CD4-positive, alpha-beta memory T cell (primary cell): ENCODE data around the gene RUNX2. TPM values are rescaled to one million over a fixed set of nuclear protein-coding genes. Genes with fewer than 3 reads are reported as not detected.

Experiments used
- CTCF ChIA-PET: fragments of 350-600 bp; sonication (Branson Sonifier 250); formaldehyde crosslinking; loops from one replicate; lab custom pipeline; 2021; ENCODE audit warnings: inconsistent platforms; ENCODE audit not compliant: partially characterized antibody; lab: Charles Lee
- POLR2A ChIA-PET: fragments of 350-600 bp; sonication (Branson Sonifier 250); formaldehyde crosslinking; loops from one replicate; lab custom pipeline; 2021; ENCODE audit not compliant: partially characterized antibody; lab: Charles Lee
- DNase-seq, 5 donors: peaks; one replicate each; pipeline versions ENCODE4 v3.0.0 to v3.0.0-alpha.2; 2020 to 2022; ENCODE audit warnings: mixed read lengths in 1 of 5
- H3K27ac ChIP-seq: one replicate; pipeline ENCODE4 v1.7.0; 2013; ENCODE audit warnings: low read depth, low read length
- H3K27me3 ChIP-seq: 2 replicates; pipeline ENCODE4 v1.7.0; 2013; ENCODE audit warnings: mild to moderate bottlenecking, low read length, moderate library complexity; ENCODE audit not compliant: insufficient read depth
- H3K36me3 ChIP-seq: 2 replicates; pipeline ENCODE4 v1.7.0; 2013; ENCODE audit warnings: mild to moderate bottlenecking, low read length, moderate library complexity; ENCODE audit not compliant: insufficient read depth
- H3K4me1 ChIP-seq: 2 replicates; pipeline ENCODE4 v1.7.0; 2013; ENCODE audit warnings: mild to moderate bottlenecking, low read length, moderate library complexity; ENCODE audit not compliant: insufficient read depth
- H3K4me3 ChIP-seq, 2 donors: one replicate each; pipeline ENCODE4 v1.7.0; 2013; ENCODE audit warnings: low read length in 2 of 2, mild to moderate bottlenecking in 1 of 2
- H3K9me3 ChIP-seq, 2 donors: one replicate each; pipeline ENCODE4 v1.7.0; 2013; ENCODE audit warnings: low read length in 2 of 2, control low read depth in 1 of 2; ENCODE audit not compliant: control insufficient read depth in 1 of 2
- H3K27ac Mint-ChIP-seq, 7 donors: one replicate each; pipeline ENCODE4 v1.8.0; 2020 to 2021; ENCODE audit warnings: mixed read lengths in 7 of 7, mild to moderate bottlenecking in 6 of 7, inconsistent platforms in 3 of 7, moderate library complexity in 3 of 7
- H3K27me3 Mint-ChIP-seq, 2 donors: one replicate each; pipeline ENCODE4 v1.8.0; 2020 to 2021; ENCODE audit warnings: mixed read lengths in 2 of 2
- H3K36me3 Mint-ChIP-seq, 2 donors: one replicate each; pipeline ENCODE4 v1.8.0; 2020 to 2021; ENCODE audit warnings: mixed read lengths in 2 of 2, inconsistent platforms in 1 of 2, mild to moderate bottlenecking in 1 of 2
- H3K4me1 Mint-ChIP-seq, 4 donors: one replicate each; pipeline ENCODE4 v1.8.0; 2020 to 2021; ENCODE audit warnings: mixed read lengths in 4 of 4, mild to moderate bottlenecking in 1 of 4
- H3K4me3 Mint-ChIP-seq, 8 donors: one replicate each; pipeline ENCODE4 v1.8.0; 2020 to 2021; ENCODE audit warnings: mixed read lengths in 8 of 8, mild to moderate bottlenecking in 7 of 8, moderate library complexity in 6 of 8, inconsistent platforms in 3 of 8
- H3K9me3 Mint-ChIP-seq, 8 donors: one replicate each; pipeline ENCODE4 v1.8.0; 2020 to 2021; ENCODE audit warnings: mixed read lengths in 8 of 8, mild to moderate bottlenecking in 5 of 8, inconsistent platforms in 3 of 8, moderate library complexity in 1 of 8
- intact Hi-C: fragments of 100-400 bp; cut with micrococcal nuclease; formaldehyde crosslinking; loops from one replicate; pipeline ENCODE4 v1.15.1; 2023
- polyA plus RNA-seq, 2 donors: library from polyadenylated mRNA; unstranded; fragments of 300-500 nt; fragmentation: Illumina TruSeq; gene quantifications; one replicate each; pipeline ENCODE4 v1.2.3, GENCODE V29; 2021
- total RNA-seq, 2 experiments: library from RNA; stranded (reverse); gene quantifications; one replicate each; pipeline ENCODE4 v1.2.3, GENCODE V29; 2021

Gene RUNX2
- total and polyA plus RNA-seq, 4 experiments from 2014 or later = 4.5 to 26.6 (median 23.3) TPM

DNA sequence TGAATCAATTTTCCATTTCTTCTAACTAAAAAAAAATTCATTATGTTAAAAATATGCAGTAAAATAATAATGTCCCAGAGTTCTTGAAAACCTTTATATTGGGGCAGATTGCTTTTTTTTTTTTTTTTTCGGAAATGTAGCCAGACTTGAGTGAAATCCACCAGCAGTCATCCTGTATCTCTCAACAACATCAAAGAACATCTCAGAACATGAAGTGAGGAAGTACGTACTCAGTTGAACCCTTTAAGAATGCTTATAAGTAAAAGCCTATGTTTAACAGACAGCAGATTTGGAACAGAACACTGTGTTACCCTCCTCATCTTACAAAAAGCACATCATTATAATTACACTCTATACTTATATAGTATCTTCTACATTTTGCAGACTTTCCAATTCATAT is 100.6 kb downstream of the RUNX2 start:
- H3K27me3 Mint-ChIP-seq = no peaks in the 10 kb centered on the region
- H3K27ac Mint-ChIP-seq = peak overlapping the region; percentile 47 to 94 (median 79)
- Histone ChIP-seq H3K4me1 (peaks cover 72% of the 10 kb centered on the region), H3K27me3 (no peaks in the 10 kb centered on the region), H3K27ac (no peak overlapping the region), H3K4me3 (no peak overlapping the region), H3K9me3 (no peaks in the 10 kb centered on the region), H3K36me3 (no peaks in the 10 kb centered on the region)
- peaks cover 0 to 1% (median 0%) of the 10 kb centered on the region in 8 donors for H3K9me3 Mint-ChIP-seq
- CTCF ChIA-PET = interaction anchor here (1.6 kb wide), 1 partner anchor 286 kb away, joined by 3 read pairs; no protein-coding TSS in a partner anchor
- POLR2A ChIA-PET = interaction anchor here (1.5 kb wide), 1 partner anchor 68 kb away, joined by 3 read pairs; no protein-coding TSS in a partner anchor
- intact Hi-C loops = loop anchor here (1.0 kb wide), 1 partner anchor 8 kb away; no protein-coding TSS in a partner anchor
- H3K4me1 Mint-ChIP-seq = peaks cover 49 to 80% (median 60%) of the 10 kb centered on the region in 4 donors
- peak in 3 of 5 donors; percentile 37 to 41 (median 41) for DNase-seq
- H3K36me3 Mint-ChIP-seq = peaks cover 5 to 20% of the 10 kb centered on the region in 2 donors
- H3K4me3 Mint-ChIP-seq = peak overlapping the region; percentile 3 to 79 (median 53)

DNA sequence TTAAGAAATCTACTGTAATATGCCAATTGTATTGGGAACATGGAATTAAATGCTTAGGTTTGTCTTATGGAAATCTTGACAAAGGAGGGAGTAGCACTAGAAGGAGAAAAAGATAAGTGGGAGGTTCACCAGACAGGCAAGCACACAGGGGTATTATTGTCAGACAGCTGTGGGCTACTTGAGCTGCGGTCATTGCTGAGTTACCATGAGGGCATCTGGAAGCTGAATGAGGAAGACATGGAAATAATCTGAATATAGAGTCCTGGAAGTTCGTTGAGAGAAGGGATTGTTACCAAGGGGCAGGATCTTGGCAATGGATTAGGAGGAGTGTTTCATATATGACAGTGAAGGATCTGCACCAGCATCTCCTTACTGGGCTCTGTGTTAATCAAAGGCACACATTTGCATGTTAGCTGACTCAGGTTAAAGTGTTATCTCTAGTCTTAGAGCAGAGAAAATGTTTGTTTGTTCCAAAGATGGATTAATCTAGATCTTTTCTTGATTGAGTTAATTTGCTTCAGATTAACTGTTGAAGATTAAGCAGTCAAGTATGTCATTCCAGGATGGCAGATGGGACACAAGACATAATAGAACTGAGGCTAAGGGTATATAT is 102.6 kb downstream of the RUNX2 start:
- peaks cover 47 to 79% (median 58%) of the 10 kb centered on the region in 4 donors for H3K4me1 Mint-ChIP-seq
- CTCF ChIA-PET = no interaction called here
- POLR2A ChIA-PET = interaction anchor here (1.0 to 2.6 kb wide), 6 partner anchors 9 to 775 kb away, joined by 3 to 14 read pairs (median 4); no protein-coding TSS in a partner anchor

DNA sequence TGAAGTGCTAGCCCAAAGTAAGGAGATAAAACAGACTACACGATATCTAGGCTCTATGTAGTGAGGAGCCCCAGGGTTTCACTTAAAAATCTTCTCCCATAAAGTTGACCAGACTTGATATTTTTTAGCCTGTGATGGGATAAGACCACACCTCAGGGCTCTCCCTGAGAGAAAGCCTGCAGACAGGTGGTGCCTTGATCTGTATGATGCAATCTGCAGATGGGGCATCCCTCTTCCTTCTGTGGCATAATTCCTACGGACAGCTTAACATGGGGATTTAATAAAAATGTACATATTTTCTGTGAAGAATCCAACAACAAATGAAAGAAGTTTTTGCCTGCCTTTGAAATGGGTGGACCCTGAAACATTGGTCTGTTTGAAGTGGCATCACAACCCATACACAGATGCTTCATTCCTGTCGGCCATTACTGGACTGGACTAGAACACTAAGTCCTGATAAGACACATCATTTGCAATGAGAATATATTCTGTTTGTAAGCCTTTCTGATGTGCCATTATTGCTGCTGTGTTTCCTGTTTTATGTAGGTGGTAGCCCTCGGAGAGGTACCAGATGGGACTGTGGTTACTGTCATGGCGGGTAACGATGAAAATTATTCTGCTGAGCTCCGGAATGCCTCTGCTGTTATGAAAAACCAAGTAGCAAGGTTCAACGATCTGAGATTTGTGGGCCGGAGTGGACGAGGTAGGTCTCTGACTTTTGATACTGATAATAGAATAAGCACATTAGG is 103.4 kb downstream of the RUNX2 start:
- Mint-ChIP-seq H3K4me1 (peaks cover 49 to 84% (median 59%) of the 10 kb centered on the region in 4 donors), H3K36me3 (peaks cover 8 to 17% of the 10 kb centered on the region in 2 donors), H3K27ac (peak overlapping the region; percentile 30 to 82 (median 76)), H3K4me3 (peak overlapping the region; percentile 45 to 89 (median 80)), H3K27me3 (no peaks in the 10 kb centered on the region), H3K9me3 (no peaks in the 10 kb centered on the region)
- Histone ChIP-seq H3K9me3 (no peaks in the 10 kb centered on the region), H3K27ac (peak overlapping the region; percentile 5), H3K4me1 (peaks cover 94% of the 10 kb centered on the region), H3K27me3 (no peaks in the 10 kb centered on the region), H3K36me3 (no peaks in the 10 kb centered on the region), H3K4me3 (peak overlapping the region in 1 of 2 donors; percentile 7)
- intact Hi-C loops = no loop called here
- ChIA-PET POLR2A (interaction anchor here (0.6 to 2.6 kb wide), 7 partner anchors 9 to 776 kb away, joined by 3 to 14 read pairs (median 4); no protein-coding TSS in a partner anchor), CTCF (no interaction called here)
- DNase-seq = peak in 3 of 5 donors; percentile 24 to 42 (median 26)

More for the DNA sequence above, 102.6 kb downstream of the RUNX2 start:
- Histone ChIP-seq H3K27me3 (no peaks in the 10 kb centered on the region), H3K27ac (no peak overlapping the region), H3K4me3 (no peak overlapping the region), H3K4me1 (peaks cover 87% of the 10 kb centered on the region), H3K36me3 (no peaks in the 10 kb centered on the region), H3K9me3 (no peaks in the 10 kb centered on the region)
- H3K9me3 Mint-ChIP-seq = no peaks in the 10 kb centered on the region
- no peaks in the 10 kb centered on the region for H3K27me3 Mint-ChIP-seq
- peak overlapping the region in 6 of 8 donors; percentile 2 to 88 (median 52) for H3K4me3 Mint-ChIP-seq
- peaks cover 5 to 15% of the 10 kb centered on the region in 2 donors for H3K36me3 Mint-ChIP-seq
- intact Hi-C loops = no loop called here
- no peak for DNase-seq
- H3K27ac Mint-ChIP-seq = peak overlapping the region; percentile 25 to 82 (median 75)

DNA sequence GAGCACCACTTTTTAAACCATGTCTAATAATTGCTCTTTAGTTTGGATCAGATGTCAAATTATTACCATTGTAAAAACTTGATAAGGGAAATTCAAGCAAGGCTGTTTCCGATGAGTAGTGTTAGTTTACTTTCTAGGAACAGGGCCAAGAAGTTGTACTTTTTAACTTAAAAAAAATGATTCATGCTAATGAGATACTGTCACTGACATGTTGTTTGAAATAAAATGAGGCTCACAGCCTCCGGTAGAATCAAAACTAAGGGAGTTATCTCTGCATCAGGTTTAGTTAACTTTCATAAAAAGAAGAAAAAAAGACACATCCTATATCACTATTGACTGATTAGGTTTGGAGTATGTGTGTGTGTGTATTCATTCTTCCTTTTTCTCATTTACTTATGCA is 104.8 kb downstream of the RUNX2 start:
- CTCF ChIA-PET = no interaction called here
- no peaks in the 10 kb centered on the region for H3K27me3 ChIP-seq
- peak overlapping the region; percentile 30 to 76 (median 52) for H3K4me3 Mint-ChIP-seq
- H3K9me3 ChIP-seq = no peaks in the 10 kb centered on the region
- H3K4me1 Mint-ChIP-seq = peaks cover 63 to 93% (median 71%) of the 10 kb centered on the region in 4 donors
- intact Hi-C loops = loop anchor here (1.0 kb wide), 1 partner anchor 8 kb away; no protein-coding TSS in a partner anchor
- H3K27ac Mint-ChIP-seq = peak overlapping the region in 6 of 7 donors; percentile 26 to 82 (median 52)
- H3K4me1 ChIP-seq = peaks cover 98% of the 10 kb centered on the region
- H3K4me3 ChIP-seq = no peak overlapping the region
- H3K27me3 Mint-ChIP-seq = no peaks in the 10 kb centered on the region
- no peaks in the 10 kb centered on the region for H3K9me3 Mint-ChIP-seq
- DNase-seq = peak; percentile 25 to 57 (median 44)
- no peaks in the 10 kb centered on the region for H3K36me3 ChIP-seq
- H3K27ac ChIP-seq = no peak overlapping the region
- POLR2A ChIA-PET = no interaction called here
- peaks cover 18 to 27% of the 10 kb centered on the region in 2 donors for H3K36me3 Mint-ChIP-seq

DNA sequence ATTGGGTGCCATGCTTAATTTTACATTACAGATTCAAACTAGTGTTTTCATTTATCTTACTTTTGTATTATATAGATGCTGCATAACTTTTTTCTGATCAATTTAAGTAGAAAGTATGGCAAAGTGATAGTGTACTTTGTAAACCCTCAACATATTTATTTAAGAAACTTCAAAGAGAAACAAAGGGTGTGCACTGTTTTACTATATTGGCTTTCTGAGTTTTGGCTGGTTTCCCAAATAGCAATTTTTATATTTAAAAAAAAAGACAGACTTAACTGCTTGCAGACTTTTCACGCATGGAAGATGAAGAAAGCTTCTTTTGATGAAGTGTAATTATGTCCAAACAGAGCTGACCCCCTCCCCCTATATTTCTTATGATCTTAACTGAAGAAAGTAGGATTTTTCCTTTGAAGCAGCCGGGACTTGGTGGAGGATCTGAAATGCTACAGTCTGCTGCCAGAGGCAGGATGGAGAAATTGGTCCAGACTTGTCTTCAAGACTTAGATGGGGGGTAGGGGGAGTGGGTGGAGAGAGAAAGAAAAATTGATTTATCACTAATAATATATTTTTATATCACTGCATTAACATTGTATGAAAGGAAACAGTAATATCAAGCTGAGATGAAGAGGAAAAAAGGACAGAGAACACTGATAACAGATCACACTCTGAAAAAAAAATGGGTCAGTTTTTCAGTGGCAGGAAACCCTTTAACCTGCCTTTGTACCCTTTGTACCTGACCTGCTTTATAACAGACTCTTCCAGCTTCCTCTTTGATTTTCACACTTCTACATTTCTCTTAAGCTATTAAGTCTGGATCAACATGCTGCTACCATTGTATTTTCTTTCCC is 105.6 kb downstream of the RUNX2 start:
- Histone ChIP-seq H3K27me3 (no peaks in the 10 kb centered on the region), H3K9me3 (no peaks in the 10 kb centered on the region), H3K4me3 (no peak overlapping the region), H3K4me1 (peaks cover 98% of the 10 kb centered on the region), H3K36me3 (no peaks in the 10 kb centered on the region), H3K27ac (no peak overlapping the region)
- no peaks in the 10 kb centered on the region for H3K27me3 Mint-ChIP-seq
- peaks cover 65 to 93% (median 72%) of the 10 kb centered on the region in 4 donors for H3K4me1 Mint-ChIP-seq
- peak overlapping the region; percentile 27 to 80 (median 70) for H3K4me3 Mint-ChIP-seq
- intact Hi-C loops = loop anchor here (1.0 to 2.0 kb wide), 2 partner anchors 8 to 17 kb away; no protein-coding TSS in a partner anchor
- H3K27ac Mint-ChIP-seq = peak overlapping the region in 6 of 7 donors; percentile 26 to 92 (median 85)
- H3K9me3 Mint-ChIP-seq = no peaks in the 10 kb centered on the region
- peaks cover 24 to 31% of the 10 kb centered on the region in 2 donors for H3K36me3 Mint-ChIP-seq
- peak in 3 of 5 donors; percentile 31 to 50 (median 44) for DNase-seq
- CTCF ChIA-PET = interaction anchor here (0.7 to 1.5 kb wide), 5 partner anchors 12 to 281 kb away, joined by 3 to 5 read pairs (median 3); partner anchors contain the start of gene SUPT3H
- POLR2A ChIA-PET = interaction anchor here (0.7 to 1.4 kb wide), 8 partner anchors 8 to 621 kb away, joined by 3 to 8 read pairs (median 4); no protein-coding TSS in a partner anchor

DNA sequence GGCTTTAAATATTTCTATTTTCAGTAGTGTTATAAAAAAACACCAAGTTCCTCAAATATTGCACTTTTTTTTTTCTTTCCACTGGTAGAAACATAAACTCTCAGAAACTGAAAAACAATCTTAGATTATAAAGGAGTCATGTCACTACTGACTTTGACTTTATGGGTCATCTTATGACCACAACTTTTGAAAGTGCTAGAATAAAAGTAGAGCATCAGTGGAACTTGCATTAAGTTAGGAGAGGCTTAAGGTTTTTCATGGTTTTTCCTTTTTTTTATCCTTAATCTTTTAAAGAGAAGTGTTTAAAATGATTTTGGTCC is 106.2 kb downstream of the RUNX2 start:
- Mint-ChIP-seq H3K27ac (peak overlapping the region in 5 of 7 donors; percentile 82 to 92 (median 86)), H3K36me3 (peaks cover 27 to 31% of the 10 kb centered on the region in 2 donors), H3K4me1 (peaks cover 65 to 93% (median 72%) of the 10 kb centered on the region in 4 donors), H3K27me3 (no peaks in the 10 kb centered on the region), H3K9me3 (no peaks in the 10 kb centered on the region), H3K4me3 (peak overlapping the region; percentile 17 to 80 (median 70))
- Histone ChIP-seq H3K27ac (no peak overlapping the region), H3K36me3 (no peaks in the 10 kb centered on the region), H3K4me1 (peaks cover 98% of the 10 kb centered on the region), H3K27me3 (no peaks in the 10 kb centered on the region), H3K9me3 (no peaks in the 10 kb centered on the region), H3K4me3 (no peak overlapping the region)
- CTCF ChIA-PET = interaction anchor here (0.7 to 1.5 kb wide), 5 partner anchors 12 to 280 kb away, joined by 3 to 5 read pairs (median 3); partner anchors contain the start of gene SUPT3H
- intact Hi-C loops = loop anchor here (2.0 kb wide), 1 partner anchor 16 kb away; no protein-coding TSS in a partner anchor
- POLR2A ChIA-PET = interaction anchor here (0.7 to 1.4 kb wide), 7 partner anchors 9 to 622 kb away, joined by 3 to 8 read pairs (median 4); no protein-coding TSS in a partner anchor
- no peak for DNase-seq
